Activated naive CD8-positive, alpha-beta T cell treated with anti-CD3 and anti-CD28 coated beads, Interleukin-2, amount 50 U/mL, for 24 hours (primary cell): ENCODE measurements around the gene WBP1.
"Not testable (repeated sequence)": the region's sequence is repeated elsewhere in the genome, so short reads cannot be mapped to it uniquely, and the experiment has no call there.

ENCODE experiments used
- ATAC-seq: fragments of 150-1000 bp; cut with Tn5 transposase; one replicate; pipeline ENCODE4 v1.10.0; 2021
- DNase-seq: peaks from one replicate; pipeline ENCODE4 v3.0.0; 2021
- H3K27ac Mint-ChIP-seq: one replicate; pipeline ENCODE4 v1.8.0; 2021; ENCODE audit warnings: mild to moderate bottlenecking, mixed read lengths
- H3K27me3 Mint-ChIP-seq: one replicate; pipeline ENCODE4 v1.8.0; 2021; ENCODE audit warnings: mixed read lengths
- H3K36me3 Mint-ChIP-seq: one replicate; pipeline ENCODE4 v1.8.0; 2021; ENCODE audit warnings: low read depth, mixed read lengths
- H3K4me1 Mint-ChIP-seq: one replicate; pipeline ENCODE4 v1.8.0; 2021; ENCODE audit warnings: mixed read lengths
- H3K4me3 Mint-ChIP-seq: one replicate; pipeline ENCODE4 v1.8.0; 2021; ENCODE audit warnings: mild to moderate bottlenecking, moderate library complexity, mixed read lengths
- H3K9me3 Mint-ChIP-seq: one replicate; pipeline ENCODE4 v1.8.0; 2021; ENCODE audit warnings: mixed read lengths

Gene WBP1

DNA sequence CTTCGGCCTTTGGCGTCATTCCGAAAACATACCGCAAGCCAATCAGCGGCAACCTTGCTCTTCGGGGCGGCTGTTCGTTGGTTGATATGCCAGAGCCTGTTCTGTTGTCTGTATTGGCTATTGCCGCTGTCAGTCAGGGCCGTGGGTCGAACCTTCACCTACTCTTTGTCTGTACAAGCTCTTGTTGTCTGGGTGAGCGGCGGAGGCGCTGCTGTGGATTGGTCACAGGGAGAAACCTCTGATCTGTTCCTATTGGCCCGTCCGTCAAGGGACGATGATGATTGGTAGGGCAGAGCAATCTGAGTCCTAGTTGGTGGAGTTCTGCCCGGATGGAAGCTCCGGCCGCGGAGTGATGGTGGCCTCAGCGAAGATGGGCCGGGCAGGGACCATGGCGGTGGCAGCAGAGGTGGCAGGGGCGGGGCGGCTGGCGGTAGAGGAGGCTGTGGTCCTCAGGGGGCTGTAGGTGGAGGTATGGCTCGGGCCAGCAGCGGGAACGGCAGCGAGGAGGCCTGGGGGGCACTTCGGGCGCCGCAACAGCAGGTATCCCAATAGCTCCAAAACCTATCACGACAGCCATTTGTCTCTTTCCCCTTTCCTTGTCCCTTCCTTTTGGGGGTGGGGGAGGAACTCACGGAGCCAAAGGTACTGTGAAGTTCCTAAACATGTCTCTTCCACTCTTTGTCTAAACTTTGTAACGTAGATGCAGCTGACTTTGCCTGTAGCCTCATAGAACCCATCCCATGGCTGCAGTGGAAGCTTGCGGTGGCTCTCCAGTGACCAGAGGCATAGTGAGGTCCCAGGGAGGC lies at the start of gene WBP1:
TSS of gene WBP1 (plus strand) at position 307 of the 806 bp plus-strand sequence. CDS start at position 472, 165 bp downstream.
- peak within 1 kb of the TSS; percentile 98 for H3K4me3 Mint-ChIP-seq
- DNase-seq (peak; percentile 98), ATAC-seq (peak; percentile 89)
- H3K4me1 Mint-ChIP-seq = peaks cover 62% of the 10 kb centered on the region
- peaks cover 2% of the 10 kb centered on the region for H3K27me3 Mint-ChIP-seq
- H3K36me3 Mint-ChIP-seq = peaks cover 21% of the 10 kb centered on the region
- peak within 1 kb of the TSS; percentile 97 for H3K27ac Mint-ChIP-seq
- no peaks in the 10 kb centered on the region for H3K9me3 Mint-ChIP-seq

DNA sequence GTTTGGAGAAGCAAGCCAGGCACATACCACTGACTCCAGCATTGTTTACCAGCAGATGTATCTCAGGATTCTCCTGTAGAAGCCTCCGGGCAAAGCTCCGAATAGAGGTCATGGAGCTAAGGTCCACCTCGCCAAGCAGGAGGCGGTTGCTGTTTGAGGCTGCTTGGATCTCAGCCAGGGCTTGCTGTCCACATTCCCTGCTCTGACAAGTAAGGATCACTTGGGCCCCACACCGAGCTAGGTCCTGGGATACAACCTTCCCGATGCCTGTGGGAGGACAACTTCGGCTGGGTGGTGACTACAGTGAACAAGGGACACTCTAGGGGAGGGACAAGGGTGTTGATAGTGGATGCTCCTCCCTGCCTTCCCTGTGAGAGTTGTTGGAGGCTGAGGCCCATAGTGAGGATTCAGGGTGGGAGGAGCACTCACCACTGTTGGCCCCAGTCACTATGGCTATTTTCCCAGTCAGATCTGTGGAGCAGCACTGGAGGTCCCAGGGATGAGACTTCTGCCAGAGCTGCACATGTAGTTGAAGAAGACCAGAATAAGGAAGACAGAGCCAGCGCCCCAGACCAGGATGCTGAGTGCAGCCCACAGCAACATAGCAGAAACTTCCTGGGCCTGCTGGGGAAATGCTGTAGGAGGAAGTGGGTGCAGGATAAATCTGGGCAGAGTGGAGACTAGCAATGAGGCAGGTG lies 45.1 kb upstream of the WBP1 start:
- DNase-seq = no peak
- Mint-ChIP-seq H3K4me1 (peaks cover 27% of the 10 kb centered on the region), H3K36me3 (no peaks in the 10 kb centered on the region), H3K27ac (no peak overlapping the region), H3K9me3 (no peaks in the 10 kb centered on the region), H3K4me3 (no peak overlapping the region), H3K27me3 (no peaks in the 10 kb centered on the region)
- no peak for ATAC-seq

DNA sequence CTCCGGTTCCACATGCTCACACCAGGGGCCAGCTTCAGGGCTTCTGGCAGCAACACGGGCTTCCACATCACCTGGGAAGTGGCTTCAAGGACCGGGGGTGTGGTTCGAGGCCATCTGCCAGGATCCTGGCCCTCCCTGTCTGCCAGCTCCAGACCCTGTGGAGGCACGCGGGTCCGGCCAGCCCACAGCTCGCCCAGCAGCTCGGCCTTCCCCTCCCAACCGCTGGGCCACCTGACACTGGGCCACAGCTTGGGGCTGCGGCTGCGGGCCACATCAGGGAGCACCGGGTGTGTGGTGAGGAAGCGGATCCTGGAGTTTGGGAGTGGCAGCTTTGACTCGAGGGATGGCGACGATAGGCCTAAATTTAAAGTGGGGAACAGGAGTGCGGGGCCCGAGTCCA lies 43.8 kb upstream of the WBP1 start:
- no peak for ATAC-seq
- Mint-ChIP-seq H3K9me3 (no peaks in the 10 kb centered on the region), H3K36me3 (no peaks in the 10 kb centered on the region), H3K4me1 (peaks cover 29% of the 10 kb centered on the region), H3K27ac (no peak overlapping the region), H3K4me3 (peak overlapping the region; percentile 66), H3K27me3 (no peaks in the 10 kb centered on the region)
- DNase-seq = no peak

DNA sequence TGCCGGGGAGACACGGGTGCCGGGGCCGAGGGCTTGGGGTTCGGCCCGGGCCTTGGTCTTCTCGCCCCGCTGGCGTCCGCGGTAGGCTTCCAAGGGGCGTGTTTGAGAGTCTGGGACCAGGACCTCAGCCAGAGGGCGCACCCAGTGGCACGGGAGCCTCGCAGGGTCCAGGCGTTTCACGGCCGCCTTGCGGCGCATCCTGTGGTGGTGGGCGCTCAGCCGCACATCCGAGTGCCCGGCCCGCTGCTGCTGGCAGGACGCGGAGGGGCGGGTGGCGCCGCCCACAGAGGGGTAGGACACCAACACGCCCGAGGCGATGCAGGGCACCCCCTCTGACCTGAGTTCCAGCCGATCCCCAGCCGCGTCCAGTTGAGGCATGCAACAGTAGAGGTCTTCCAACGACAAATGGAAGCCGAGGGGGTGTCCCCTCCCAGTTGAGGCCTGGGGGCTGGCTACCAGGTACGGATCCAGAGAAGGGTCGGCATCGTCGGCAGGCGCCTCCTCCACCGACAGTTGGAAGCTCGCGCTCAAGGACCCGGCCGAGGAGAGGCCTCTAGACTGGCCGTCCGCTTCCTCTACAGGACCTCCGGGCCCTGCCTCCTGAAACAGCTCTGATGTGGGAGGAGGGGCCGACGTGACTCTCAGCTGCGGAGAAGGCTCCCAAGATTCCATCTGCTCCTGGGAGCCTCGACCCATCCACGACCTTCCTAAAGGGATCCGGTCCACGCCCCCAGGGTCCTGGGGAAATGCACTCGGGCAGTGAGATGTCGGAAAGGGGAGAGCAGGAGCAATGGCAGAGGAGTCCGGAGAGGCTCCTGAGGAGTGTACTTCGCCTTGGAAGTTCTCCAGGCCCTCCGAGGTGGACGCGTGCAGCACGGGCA lies 43.1 kb upstream of the WBP1 start:
- H3K4me1 Mint-ChIP-seq = peaks cover 32% of the 10 kb centered on the region
- ATAC-seq (peak; percentile 33), DNase-seq (peak; percentile 41)
- H3K27me3 Mint-ChIP-seq = no peaks in the 10 kb centered on the region
- peak overlapping the region; percentile 66 for H3K4me3 Mint-ChIP-seq
- H3K27ac Mint-ChIP-seq = no peak overlapping the region
- H3K9me3 Mint-ChIP-seq = no peaks in the 10 kb centered on the region
- no peaks in the 10 kb centered on the region for H3K36me3 Mint-ChIP-seq

DNA sequence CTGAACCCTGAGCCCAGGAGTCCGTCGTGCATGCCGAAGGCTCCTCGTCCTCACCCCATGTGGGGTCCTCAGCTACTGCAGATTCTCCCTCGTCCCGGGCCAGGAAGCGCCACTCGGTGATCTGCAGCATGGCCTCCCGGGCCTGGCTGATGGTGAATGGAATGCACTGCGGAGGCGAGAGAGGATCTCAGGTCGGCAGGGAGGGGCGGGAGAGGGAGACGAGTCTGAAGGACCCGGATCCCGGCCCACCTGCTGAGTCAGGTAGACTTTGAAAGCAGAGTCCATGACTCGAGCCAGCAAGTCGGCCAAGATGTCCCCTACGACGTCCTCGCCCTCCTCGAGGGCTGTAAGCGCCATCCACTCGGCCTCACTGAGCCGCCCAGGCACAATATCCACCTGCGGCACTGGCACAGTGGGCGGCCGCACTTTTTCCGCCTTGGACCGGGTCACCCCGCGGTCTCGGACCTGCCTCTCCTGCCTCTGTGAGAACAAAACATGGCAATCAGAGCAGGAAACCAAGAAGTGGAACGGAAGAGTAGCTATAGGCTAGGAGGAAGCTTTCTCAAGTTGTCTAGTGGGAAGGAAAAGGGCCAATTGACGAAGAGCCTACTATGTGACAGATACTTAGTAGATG lies 42.4 kb upstream of the WBP1 start:
- Mint-ChIP-seq H3K27ac (no peak overlapping the region), H3K4me1 (peaks cover 37% of the 10 kb centered on the region), H3K9me3 (no peaks in the 10 kb centered on the region), H3K4me3 (peak overlapping the region; percentile 63), H3K36me3 (no peaks in the 10 kb centered on the region), H3K27me3 (no peaks in the 10 kb centered on the region)
- DNase-seq (no peak), ATAC-seq (peak; percentile 9)

DNA sequence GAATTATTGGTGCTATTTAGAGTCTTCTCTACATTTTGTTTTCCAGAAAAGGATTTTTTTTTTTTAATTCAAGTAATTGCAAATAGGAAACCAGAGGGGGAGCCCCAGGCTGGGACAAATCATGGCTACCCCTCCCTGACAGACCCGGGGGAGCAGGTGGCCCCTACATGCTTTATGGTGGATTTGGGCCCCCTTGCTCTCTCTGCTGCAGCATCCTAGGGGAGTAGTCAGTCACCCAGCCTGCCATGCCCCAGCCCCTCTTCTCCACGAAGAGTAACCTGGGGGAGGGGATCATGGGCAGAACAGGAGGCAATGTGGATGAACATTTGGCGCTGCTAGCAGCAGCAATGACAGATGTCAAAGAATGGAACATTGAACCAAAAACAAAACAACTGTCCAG lies 41.5 kb upstream of the WBP1 start:
- Mint-ChIP-seq H3K9me3 (no peaks in the 10 kb centered on the region), H3K27me3 (no peaks in the 10 kb centered on the region), H3K27ac (no peak overlapping the region), H3K36me3 (no peaks in the 10 kb centered on the region), H3K4me1 (peaks cover 43% of the 10 kb centered on the region), H3K4me3 (no peak overlapping the region)
- DNase-seq = no peak
- ATAC-seq = no peak

DNA sequence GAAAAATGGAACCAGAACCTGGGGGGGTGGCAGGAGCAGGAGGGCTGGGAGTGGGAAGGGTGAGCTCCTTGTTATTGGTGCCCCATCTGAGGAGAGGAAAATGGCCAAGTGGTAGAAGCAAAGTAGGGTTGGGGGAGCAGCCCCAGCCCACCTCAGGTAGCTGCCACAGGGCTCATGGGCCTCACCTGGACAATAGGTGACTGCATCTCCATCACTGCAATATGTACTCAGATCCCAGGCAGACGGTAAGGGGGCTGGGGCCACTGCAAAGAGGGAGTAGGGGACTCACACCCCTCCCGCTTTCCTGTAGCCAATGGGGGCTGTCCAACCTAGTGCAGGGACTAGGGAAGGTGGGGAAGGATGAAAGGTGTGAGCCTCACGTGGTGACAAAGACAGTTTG lies 41.0 kb upstream of the WBP1 start:
- Mint-ChIP-seq H3K27ac (no peak overlapping the region), H3K4me3 (no peak overlapping the region), H3K4me1 (peaks cover 47% of the 10 kb centered on the region), H3K36me3 (no peaks in the 10 kb centered on the region), H3K27me3 (no peaks in the 10 kb centered on the region), H3K9me3 (no peaks in the 10 kb centered on the region)
- DNase-seq = no peak
- ATAC-seq = no peak

DNA sequence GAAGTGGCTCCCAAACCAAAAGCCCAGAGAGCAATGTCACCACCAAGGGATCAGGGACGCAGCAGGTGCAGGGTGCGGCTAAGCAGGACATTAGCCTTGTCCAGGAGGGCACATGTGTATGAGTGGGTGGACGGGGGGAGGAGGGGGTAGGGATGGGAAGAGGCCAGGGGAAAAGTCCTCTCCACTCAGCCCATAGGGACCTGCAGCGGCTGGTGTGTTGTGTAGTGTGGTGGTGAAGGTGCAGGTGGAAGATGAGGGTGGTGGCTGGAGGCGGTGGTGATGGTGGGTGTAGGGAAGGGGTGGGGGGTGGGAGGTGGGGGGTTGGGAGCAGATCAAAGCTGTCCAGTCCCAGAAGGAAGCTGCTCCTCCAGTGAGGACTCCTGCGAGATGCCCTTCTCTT lies 40.5 kb upstream of the WBP1 start:
- no peaks in the 10 kb centered on the region for H3K9me3 Mint-ChIP-seq
- peaks cover 53% of the 10 kb centered on the region for H3K4me1 Mint-ChIP-seq
- H3K4me3 Mint-ChIP-seq = no peak overlapping the region
- no peak overlapping the region for H3K27ac Mint-ChIP-seq
- ATAC-seq (no peak), DNase-seq (no peak)
- peaks cover 1% of the 10 kb centered on the region for H3K36me3 Mint-ChIP-seq
- H3K27me3 Mint-ChIP-seq = no peaks in the 10 kb centered on the region

DNA sequence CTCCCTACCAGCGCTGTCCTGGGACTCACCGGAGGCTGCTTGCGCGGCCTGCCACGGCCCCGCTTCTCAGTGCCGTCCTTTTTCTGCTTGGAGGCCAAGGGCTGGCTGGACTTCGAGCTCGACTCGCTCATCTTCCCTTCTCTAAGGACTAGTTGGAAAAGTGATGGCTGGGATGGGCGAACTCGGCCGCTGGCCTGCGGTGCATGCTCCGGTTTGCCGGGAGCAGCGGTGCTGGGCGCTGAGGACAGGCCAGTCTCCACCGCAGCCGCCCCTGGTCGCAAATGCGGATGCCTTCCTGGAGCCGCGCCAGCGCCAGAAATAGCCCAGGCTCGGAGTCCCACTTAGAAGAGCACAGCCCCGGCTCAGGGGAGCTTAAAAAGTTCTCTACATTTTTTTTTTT lies 39.9 kb upstream of the WBP1 start:
- no peaks in the 10 kb centered on the region for H3K27me3 Mint-ChIP-seq
- ATAC-seq (no peak), DNase-seq (no peak)
- H3K4me1 Mint-ChIP-seq = peaks cover 56% of the 10 kb centered on the region
- peaks cover 5% of the 10 kb centered on the region for H3K36me3 Mint-ChIP-seq
- H3K4me3 Mint-ChIP-seq = no peak overlapping the region
- H3K9me3 Mint-ChIP-seq = no peaks in the 10 kb centered on the region
- no peak overlapping the region for H3K27ac Mint-ChIP-seq

DNA sequence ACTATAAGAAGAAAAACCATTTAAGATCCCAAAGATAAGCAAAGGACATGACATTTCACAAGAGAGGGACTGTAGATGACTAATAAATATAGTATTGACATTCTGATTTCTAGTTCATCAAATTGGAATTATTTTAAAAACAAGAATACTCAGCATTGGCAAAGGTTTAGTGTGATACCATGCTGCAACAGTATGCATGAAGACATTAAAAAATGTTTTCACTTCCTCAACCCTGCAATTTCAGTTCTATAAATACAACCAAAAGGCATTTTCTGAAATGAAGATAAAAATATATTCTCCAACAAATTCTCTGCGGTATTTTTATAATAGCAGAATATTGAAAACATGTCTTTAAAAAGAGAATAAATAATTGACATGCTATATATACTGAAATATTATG lies 38.9 kb upstream of the WBP1 start:
- H3K27ac Mint-ChIP-seq = no peak overlapping the region
- H3K9me3 Mint-ChIP-seq = no peaks in the 10 kb centered on the region
- no peak for ATAC-seq
- H3K36me3 Mint-ChIP-seq = peaks cover 9% of the 10 kb centered on the region
- no peak for DNase-seq
- H3K4me1 Mint-ChIP-seq = peaks cover 49% of the 10 kb centered on the region
- H3K27me3 Mint-ChIP-seq = no peaks in the 10 kb centered on the region
- no peak overlapping the region for H3K4me3 Mint-ChIP-seq

DNA sequence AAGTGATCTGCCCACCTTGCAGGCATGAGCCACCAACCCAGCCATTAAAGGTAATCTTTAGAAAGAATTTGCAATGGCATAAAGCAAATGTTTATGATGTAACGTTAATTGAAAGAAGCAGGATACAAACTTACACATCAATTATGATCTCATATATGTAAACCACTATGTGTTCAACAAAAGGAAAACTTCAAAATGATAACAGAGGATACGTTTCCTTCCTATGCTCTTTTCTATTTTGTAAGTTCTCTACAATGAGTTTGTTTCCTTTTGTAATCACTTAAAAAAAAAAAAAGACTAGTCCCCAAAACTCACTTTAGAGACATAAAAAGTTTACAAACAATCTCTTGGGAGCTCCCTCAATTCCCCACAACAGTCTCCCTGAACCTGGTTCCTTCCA lies 38.2 kb upstream of the WBP1 start:
- DNase-seq (no peak), ATAC-seq (no peak)
- H3K27ac Mint-ChIP-seq = peak overlapping the region; percentile 2
- peak overlapping the region; percentile 96 for H3K4me3 Mint-ChIP-seq
- peaks cover 47% of the 10 kb centered on the region for H3K4me1 Mint-ChIP-seq
- no peaks in the 10 kb centered on the region for H3K27me3 Mint-ChIP-seq
- H3K36me3 Mint-ChIP-seq = peaks cover 12% of the 10 kb centered on the region
- no peaks in the 10 kb centered on the region for H3K9me3 Mint-ChIP-seq

DNA sequence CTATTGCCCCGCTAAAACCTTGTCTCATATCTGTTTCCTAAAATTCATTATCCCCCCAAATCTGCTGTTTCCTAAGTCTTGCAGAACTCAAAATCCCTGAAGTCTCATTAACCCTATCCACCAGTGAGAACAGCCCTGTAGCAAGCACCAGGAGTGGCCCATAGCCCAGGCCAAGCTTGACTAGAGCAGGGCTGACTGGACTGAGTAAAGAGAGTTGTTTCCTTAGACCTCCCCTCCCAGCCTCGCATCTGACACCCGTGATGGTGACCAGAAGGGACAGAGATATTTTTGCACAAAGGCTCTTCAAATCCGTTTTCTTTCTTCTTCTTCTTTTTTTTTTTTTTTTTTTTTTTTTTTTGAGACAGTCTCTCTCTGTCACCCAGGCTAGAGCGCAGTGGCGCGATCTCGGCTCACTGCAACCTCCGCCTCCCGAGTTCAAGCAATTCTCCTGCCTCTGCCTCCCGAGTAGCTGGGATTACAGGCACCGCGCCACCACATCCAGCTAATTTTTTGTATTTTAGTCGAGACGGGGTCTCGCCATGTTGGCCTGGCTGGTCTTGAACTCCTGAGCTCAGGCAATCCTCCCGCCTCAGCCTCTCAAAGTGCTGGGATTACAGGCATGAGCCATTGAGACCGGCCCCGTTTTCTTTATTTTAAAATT lies 37.7 kb upstream of the WBP1 start:
- H3K9me3 Mint-ChIP-seq, DNase-seq, H3K27me3 Mint-ChIP-seq, ATAC-seq: not testable (repeated sequence)
- Mint-ChIP-seq H3K4me1 (peaks cover 42% of the 10 kb centered on the region), H3K36me3 (peaks cover 15% of the 10 kb centered on the region), H3K4me3 (peak overlapping the region; percentile 96), H3K27ac (peak overlapping the region; percentile 93)

DNA sequence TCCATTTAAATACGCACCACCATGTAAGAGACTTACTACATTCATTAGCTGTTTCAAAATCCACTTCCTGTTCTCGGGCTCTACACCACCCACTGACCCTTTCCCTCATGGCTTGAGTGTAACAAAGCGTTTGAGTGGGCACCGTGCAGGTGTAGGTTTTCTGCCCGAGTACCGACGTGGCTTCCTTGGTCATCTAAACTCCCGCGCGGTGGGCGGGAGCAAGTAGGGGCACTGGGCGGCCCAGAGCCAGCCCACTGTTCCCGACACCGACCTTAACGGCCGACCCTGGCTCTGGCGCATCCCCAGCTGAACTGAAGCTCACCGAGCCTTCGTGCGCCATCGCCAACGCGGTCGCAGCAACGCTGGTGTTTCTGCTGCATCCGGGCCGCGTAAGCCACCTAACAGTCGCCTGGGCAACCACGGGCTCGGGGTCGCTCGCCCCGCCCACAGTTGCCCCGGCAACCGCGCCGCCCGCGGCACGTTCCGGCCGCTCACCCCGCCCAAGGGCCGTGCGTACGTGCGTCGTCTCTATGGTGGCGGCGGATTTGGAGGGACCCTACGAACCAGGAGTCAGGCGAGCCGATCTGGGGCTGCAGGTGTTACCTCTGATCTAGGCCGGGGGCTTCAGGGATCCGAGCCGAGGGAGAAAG lies 36.9 kb upstream of the WBP1 start, which contains the start of the genes C2orf81 and WDR54:
TSS of gene C2orf81 (minus strand) at position 399 of the 650 bp plus-strand sequence. CDS start at position 340, 59 bp downstream.
TSS of gene WDR54 (plus strand) at position 510 of the 650 bp plus-strand sequence. CDS start 424 bp downstream, outside the sequence.
- H3K36me3 Mint-ChIP-seq = peaks cover 17% of the 10 kb centered on the region
- ATAC-seq (peak; percentile 94), DNase-seq (peak; percentile 98)
- peaks cover 34% of the 10 kb centered on the region for H3K4me1 Mint-ChIP-seq
- no peaks in the 10 kb centered on the region for H3K27me3 Mint-ChIP-seq
- H3K4me3 Mint-ChIP-seq = peak within 1 kb of the TSS; percentile 96
- H3K27ac Mint-ChIP-seq = peak within 1 kb of the TSS; percentile 93
- H3K9me3 Mint-ChIP-seq = no peaks in the 10 kb centered on the region
